Activated CD4-positive, alpha-beta T cell treated with anti-CD3 and anti-CD28 coated beads, Interleukin-2, amount 10 ng/mL, durations not matched to agents 24 days and 14 days (primary cell): Measurements from ENCODE around the gene FAM222A. TPM values are rescaled to one million over a fixed set of nuclear protein-coding genes. Genes with fewer than 3 reads are reported as not detected.

Experiments used
- DNase-seq: peaks from one replicate; pipeline ENCODE4 v3.0.0; 2022
- H3K27ac Mint-ChIP-seq: one replicate; pipeline ENCODE4 v1.8.0; 2022; ENCODE audit warnings: mild to moderate bottlenecking, mixed read lengths
- H3K27me3 Mint-ChIP-seq: one replicate; pipeline ENCODE4 v1.8.0; 2022; ENCODE audit warnings: mixed read lengths
- H3K36me3 Mint-ChIP-seq: one replicate; pipeline ENCODE4 v1.8.0; 2022; ENCODE audit warnings: low read depth, mild to moderate bottlenecking, mixed read lengths
- H3K4me1 Mint-ChIP-seq: one replicate; pipeline ENCODE4 v1.8.0; 2021; ENCODE audit warnings: mixed read lengths
- H3K4me3 Mint-ChIP-seq: one replicate; pipeline ENCODE4 v1.8.0; 2022; ENCODE audit warnings: mild to moderate bottlenecking, moderate library complexity, mixed read lengths
- H3K9me3 Mint-ChIP-seq: one replicate; pipeline ENCODE4 v1.8.0; 2021; ENCODE audit warnings: mixed read lengths
- intact Hi-C: fragments of 100-400 bp; cut with micrococcal nuclease; formaldehyde crosslinking; loops from one replicate; pipeline ENCODE4 v1.15.1; 2023
- total RNA-seq: library from RNA; stranded (reverse); gene quantifications from 2 replicates; pipeline ENCODE4 v1.2.3, GENCODE V29; 2022

FAM222A gene
- total RNA-seq, 1 donor from 2014 or later: 1.3 TPM

DNA sequence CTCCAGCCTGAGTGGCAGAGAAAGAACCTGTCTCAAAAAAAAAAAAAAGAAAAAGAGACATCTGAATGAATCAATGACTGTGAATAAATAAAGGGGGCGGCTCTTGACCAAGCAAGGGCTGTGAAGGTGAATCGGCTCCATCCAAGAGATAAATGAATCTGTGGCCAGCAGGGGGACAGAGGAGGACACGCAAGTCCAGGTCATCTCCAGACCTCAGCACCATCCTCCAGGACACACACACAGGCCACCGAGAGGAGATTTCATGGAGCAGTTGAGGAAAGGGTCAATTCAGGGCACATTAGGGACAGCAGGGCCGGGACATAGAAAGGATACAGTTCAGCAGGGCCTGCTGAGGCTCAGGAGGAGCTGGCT, 98.0 kb downstream of the FAM222A start:
- DNase-seq: no peak
- H3K4me1 Mint-ChIP-seq: no peaks in the 10 kb centered on the region
- no peaks in the 10 kb centered on the region for H3K36me3 Mint-ChIP-seq
- no peak overlapping the region for H3K27ac Mint-ChIP-seq
- H3K4me3 Mint-ChIP-seq: no peak overlapping the region
- intact Hi-C loops: no loop called here
- H3K9me3 Mint-ChIP-seq: no peaks in the 10 kb centered on the region
- H3K27me3 Mint-ChIP-seq: no peaks in the 10 kb centered on the region

DNA sequence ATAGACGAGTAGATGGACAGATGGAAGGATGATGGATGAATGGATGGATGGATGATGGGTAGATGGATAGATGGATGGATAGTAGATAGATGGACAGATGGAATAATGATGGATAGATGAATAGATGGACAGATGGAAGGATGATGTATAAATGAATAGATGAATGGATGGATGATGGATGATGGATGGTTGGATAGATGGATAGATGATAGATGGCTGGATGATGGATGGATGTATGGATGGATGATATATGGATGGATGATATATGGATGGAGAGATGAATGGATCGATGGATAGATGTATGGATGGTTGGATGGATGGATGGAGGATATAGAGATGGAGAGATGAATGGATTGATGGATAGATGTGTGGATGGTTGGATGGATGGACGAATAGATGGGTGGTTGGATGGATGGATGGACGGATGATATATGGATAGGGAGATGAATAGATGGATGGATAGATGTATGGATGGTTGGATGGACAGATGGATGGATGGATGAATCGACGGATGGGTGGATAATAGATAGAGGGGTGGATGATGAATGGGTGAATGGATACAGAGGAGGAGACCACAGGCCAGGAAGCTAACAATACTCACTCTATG, 100.3 kb downstream of the FAM222A start:
- no peak overlapping the region for H3K4me3 Mint-ChIP-seq
- H3K27me3 Mint-ChIP-seq: peaks cover 2% of the 10 kb centered on the region
- no peaks in the 10 kb centered on the region for H3K4me1 Mint-ChIP-seq
- intact Hi-C loops: no loop called here
- no peaks in the 10 kb centered on the region for H3K36me3 Mint-ChIP-seq
- H3K9me3 Mint-ChIP-seq: no peaks in the 10 kb centered on the region
- no peak overlapping the region for H3K27ac Mint-ChIP-seq
- no peak for DNase-seq

DNA sequence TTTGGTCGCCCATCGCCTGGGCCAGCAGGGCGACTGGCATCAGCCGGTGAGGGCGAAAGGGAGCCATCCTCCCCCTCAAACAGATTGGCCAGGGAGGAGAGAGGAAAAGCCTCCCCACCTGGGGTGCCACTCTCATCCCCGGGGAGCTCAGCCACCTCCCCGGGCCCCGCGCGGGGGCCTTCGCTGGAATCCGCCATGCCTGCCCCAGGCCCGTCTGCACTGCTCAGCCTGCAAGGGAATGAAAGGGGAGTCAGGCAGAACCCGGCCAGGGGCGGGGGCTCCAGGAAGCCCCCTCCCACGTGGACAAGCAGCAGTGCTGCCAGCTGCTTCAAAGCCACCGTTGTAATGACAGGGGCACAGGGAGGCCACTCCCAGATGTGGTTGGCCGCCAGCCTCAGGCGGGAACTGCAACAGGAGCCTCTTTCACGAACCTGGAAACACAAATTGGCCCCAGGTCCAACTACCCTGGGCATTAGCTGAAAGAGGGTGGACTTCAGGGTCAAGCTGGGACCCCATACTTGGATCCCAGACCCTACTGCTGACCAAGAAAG, 101.0 kb downstream of the FAM222A start:
- intact Hi-C loops: no loop called here
- no peaks in the 10 kb centered on the region for H3K9me3 Mint-ChIP-seq
- no peak overlapping the region for H3K27ac Mint-ChIP-seq
- H3K27me3 Mint-ChIP-seq: peaks cover 2% of the 10 kb centered on the region
- no peaks in the 10 kb centered on the region for H3K4me1 Mint-ChIP-seq
- DNase-seq: no peak
- no peak overlapping the region for H3K4me3 Mint-ChIP-seq
- H3K36me3 Mint-ChIP-seq: no peaks in the 10 kb centered on the region

DNA sequence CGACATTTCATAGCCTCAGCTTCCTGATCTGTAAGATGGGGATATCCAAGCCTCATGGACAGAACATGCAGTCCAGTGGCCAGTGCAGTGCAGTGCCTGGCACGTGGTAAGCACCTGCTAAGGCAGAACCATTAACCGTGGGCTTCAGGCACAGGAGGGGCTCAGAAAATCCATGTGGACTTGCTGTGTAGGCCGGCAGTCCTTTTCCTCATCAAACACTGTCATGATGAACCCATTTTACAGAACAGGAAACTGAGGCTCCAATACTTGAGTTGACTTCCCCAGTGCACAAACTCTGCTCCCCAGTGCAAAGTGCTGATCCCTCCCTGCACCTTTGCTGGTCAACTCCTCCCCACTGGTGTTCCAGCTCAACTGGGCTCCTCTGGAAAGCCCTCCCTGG, 101.6 kb downstream of the FAM222A start:
- no peak overlapping the region for H3K4me3 Mint-ChIP-seq
- no peaks in the 10 kb centered on the region for H3K4me1 Mint-ChIP-seq
- intact Hi-C loops: no loop called here
- H3K27ac Mint-ChIP-seq: no peak overlapping the region
- no peak for DNase-seq
- H3K27me3 Mint-ChIP-seq: peaks cover 2% of the 10 kb centered on the region
- no peaks in the 10 kb centered on the region for H3K36me3 Mint-ChIP-seq
- no peaks in the 10 kb centered on the region for H3K9me3 Mint-ChIP-seq

DNA sequence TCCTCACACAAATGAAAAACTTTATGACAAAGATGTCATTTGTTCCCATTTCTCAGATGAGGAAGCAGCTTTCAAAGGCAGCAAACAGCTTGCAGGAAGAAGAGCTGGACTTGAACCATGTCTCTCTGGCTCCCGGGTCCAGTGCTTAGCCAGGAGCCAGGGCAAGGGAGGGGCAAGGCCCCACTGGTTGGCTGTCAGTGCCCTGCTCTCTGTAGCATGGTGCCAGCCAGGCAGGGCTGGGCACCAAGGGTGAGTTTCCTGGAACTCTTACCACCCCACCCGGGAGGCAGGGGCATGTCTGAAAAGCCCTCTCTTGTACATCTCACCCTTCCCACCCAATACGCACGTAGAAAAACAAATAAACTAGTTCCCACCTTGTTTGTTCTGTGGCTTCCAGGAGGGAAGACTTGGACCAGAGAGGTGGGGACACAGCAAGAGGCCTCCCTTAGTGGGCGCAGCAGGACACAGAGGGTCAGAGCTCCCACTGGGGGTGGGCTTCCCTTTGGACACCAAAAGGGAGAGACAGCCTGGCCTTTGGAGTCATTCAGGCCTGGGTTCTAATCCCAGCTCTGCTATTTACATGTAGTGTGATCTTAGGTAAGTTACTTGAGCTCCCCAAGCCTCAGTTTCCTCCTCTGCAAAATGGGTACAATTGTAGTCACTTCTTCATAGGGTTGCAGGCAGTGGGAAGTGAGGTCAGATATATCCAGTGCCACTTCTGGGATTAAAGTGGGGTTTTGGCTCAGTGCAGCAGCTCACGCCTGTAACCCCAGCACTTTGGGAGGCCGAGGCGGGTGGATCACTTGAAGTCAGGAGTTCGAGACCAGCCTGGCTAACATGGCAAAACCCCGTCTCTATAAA, 102.4 kb downstream of the FAM222A start:
- Mint-ChIP-seq H3K9me3 (no peaks in the 10 kb centered on the region), H3K4me3 (no peak overlapping the region), H3K4me1 (no peaks in the 10 kb centered on the region), H3K36me3 (no peaks in the 10 kb centered on the region), H3K27me3 (peaks cover 2% of the 10 kb centered on the region), H3K27ac (no peak overlapping the region)
- intact Hi-C loops: no loop called here
- DNase-seq: no peak

DNA sequence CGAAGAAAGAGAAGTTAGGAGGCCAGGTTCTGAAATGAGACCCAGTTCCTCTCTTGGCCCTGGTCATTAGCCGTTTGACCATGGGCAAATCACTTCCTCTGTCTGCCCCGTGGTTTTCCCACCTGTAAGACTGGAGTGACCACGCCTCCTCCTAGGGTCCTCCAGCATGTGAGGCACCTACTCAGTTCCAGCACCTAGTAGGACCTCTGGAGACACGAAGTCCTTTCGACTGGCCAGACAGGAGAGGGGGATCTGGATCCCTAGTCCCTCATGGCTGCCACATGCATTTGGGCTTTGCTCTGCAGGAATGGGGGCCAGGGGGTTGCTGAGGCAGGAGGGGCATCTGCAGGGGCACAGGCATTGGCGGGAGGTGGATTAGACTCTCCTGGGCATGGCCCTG, 103.2 kb downstream of the FAM222A start:
- no peak for DNase-seq
- H3K36me3 Mint-ChIP-seq: no peaks in the 10 kb centered on the region
- H3K9me3 Mint-ChIP-seq: no peaks in the 10 kb centered on the region
- peaks cover 2% of the 10 kb centered on the region for H3K27me3 Mint-ChIP-seq
- H3K27ac Mint-ChIP-seq: no peak overlapping the region
- H3K4me1 Mint-ChIP-seq: no peaks in the 10 kb centered on the region
- H3K4me3 Mint-ChIP-seq: no peak overlapping the region
- intact Hi-C loops: no loop called here

DNA sequence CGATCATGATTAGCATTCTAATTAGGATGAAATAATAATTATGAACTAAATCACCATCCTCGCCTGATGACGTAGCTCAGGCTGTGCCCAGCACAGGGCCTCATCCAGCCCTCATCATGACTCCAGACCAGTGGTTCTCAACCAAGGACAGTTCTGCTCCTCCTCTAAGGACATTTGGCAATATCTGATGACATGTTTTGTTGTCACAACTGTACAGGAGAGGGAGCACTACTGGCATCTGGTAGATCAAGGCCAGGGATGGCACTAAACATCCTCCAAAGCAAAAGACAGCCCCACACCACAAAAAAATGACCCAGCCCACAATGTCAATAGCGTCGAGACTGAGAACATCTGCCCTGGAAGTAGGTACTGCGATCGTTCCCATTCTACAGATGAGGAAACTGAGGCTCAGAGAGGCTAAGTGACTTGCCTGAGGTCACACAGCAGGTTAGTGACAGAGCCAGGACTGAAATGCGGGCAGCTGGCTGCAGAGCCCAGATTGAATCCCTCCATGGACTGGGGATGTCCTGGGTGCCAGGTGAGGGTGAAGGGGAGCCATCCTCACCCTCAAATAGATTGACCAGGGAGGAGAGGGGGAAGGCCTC, 104.1 kb downstream of the FAM222A start:
- Mint-ChIP-seq H3K4me1 (no peaks in the 10 kb centered on the region), H3K27me3 (peaks cover 2% of the 10 kb centered on the region), H3K36me3 (no peaks in the 10 kb centered on the region), H3K4me3 (no peak overlapping the region), H3K9me3 (no peaks in the 10 kb centered on the region), H3K27ac (no peak overlapping the region)
- no peak for DNase-seq
- intact Hi-C loops: no loop called here

DNA sequence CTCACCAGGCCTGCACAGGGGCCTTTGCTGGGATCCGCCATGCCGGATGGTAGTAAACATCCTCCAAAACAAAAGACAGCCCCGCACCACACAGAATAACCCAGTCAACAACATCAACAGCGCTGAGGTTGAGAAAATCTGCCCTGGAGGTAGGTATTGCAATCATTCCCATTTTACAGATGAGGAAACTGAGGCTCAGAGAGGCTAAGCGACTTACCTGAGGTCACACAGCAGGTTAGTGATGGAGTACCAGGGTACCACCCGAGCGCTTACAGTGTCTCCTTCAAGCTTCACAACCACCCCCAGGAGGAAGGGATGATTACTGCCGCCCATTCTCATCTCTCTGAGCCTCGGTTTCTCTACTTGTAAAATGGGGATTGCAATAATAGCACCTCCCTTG, 104.6 kb downstream of the FAM222A start:
- Mint-ChIP-seq H3K4me3 (no peak overlapping the region), H3K9me3 (no peaks in the 10 kb centered on the region), H3K4me1 (no peaks in the 10 kb centered on the region), H3K27ac (no peak overlapping the region), H3K27me3 (peaks cover 2% of the 10 kb centered on the region), H3K36me3 (no peaks in the 10 kb centered on the region)
- intact Hi-C loops: no loop called here
- no peak for DNase-seq

DNA sequence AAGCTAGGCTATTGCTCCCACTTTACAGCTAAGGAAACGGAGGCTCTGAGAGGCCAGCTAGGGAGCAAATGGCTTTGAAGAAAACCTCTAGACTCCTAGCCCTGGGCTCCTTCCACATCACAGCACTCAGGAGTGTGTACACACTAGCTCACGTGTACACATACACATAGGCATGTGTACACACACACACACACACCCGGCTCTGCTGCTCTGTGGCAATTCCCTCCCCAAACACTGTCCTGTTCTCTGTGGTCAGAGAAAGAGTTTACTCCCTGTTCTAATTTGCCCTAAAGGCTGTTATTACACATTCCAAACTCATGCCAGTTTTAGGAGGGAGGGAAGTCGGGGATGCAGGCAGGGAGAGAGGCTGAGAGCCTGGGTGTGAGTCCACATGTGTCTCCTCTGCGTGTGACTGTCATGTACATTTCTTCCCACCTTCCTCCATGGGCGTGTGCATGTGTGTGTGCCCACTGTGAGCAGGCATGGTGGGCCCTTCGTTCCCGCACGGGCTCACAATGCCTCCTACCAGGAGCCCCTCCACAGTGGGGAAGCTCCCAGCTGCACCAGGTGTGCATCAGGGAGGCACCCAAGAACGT, 105.4 kb downstream of the FAM222A start:
- intact Hi-C loops: no loop called here
- Mint-ChIP-seq H3K4me3 (no peak overlapping the region), H3K36me3 (no peaks in the 10 kb centered on the region), H3K27ac (no peak overlapping the region), H3K9me3 (no peaks in the 10 kb centered on the region), H3K27me3 (peaks cover 2% of the 10 kb centered on the region), H3K4me1 (no peaks in the 10 kb centered on the region)
- no peak for DNase-seq

Other genes starting within 250 kb of the FAM222A start
- gene KCTD10, start 236.5 kb upstream of the FAM222A start, total RNA-seq: 47.5 and 48.5 TPM in 2 replicates
- gene UBE3B, start 236.2 kb upstream of the FAM222A start, total RNA-seq: 28.9 and 32.2 TPM in 2 replicates
- 44.3 and 45.8 TPM in 2 replicates for gene MMAB, start 140.3 kb upstream of the FAM222A start, total RNA-seq
- 20.7 and 21.5 TPM in 2 replicates for gene MVK, start 140.0 kb upstream of the FAM222A start, total RNA-seq
- not detected in 2 replicates for gene TRPV4, start 119.6 kb downstream of the FAM222A start, total RNA-seq
- gene GLTP, start 166.7 kb downstream of the FAM222A start, total RNA-seq: 27.9 and 28.2 TPM in 2 replicates
- 30.9 and 34.0 TPM in 2 replicates for gene TCHP, start 186.4 kb downstream of the FAM222A start, total RNA-seq